ENCODE measurements around the gene VSTM4.

VSTM4 gene

DNA sequence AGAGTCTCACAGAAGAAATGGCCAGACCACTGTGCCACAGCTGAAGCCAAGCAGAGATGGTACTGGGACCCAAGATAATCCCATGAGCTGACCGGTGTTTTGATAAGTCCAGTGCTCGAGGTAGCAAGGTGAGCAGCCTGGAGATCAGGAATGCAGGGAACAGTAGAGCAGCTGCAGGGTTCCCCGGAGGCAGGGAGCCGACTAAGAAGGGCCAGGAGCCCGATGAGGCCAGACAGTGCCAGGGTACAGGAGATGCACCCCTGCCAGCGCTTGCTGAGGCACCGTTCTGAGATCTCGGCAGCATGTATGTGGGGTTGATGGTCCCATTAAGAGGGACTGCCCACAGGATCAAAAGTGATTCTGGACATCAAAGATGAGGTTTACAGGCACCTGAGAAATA is 47.1 kb downstream of the VSTM4 start:
- no peak for DNase-seq

- no peak for DNase-seq
Observed at GRCh38 chr10:49066944-49067730, 48.2 kb downstream of the VSTM4 start.

DNA sequence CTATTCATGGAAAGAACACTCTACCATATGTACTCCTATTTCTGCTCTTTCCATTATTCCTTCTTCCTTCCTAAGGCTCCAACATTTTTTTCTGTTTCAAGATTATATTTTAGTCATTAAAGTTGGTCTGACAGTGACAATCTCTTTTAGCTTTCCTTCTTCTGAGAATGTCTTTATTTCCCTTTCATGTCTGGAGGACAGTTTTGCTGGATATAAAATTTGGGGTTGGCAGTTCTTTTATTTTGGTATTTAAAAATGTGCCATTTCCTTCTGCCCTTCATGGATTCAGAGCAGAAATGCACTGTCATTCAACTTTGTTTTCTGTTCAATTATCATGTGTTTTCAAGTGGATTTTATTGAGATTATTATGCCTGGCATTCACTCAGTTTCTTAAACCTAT is 53.1 kb downstream of the VSTM4 start:
- DNase-seq: no peak

- DNase-seq: no peak
Observed at GRCh38 chr10:49061667-49062066, 53.7 kb downstream of the VSTM4 start.

DNA sequence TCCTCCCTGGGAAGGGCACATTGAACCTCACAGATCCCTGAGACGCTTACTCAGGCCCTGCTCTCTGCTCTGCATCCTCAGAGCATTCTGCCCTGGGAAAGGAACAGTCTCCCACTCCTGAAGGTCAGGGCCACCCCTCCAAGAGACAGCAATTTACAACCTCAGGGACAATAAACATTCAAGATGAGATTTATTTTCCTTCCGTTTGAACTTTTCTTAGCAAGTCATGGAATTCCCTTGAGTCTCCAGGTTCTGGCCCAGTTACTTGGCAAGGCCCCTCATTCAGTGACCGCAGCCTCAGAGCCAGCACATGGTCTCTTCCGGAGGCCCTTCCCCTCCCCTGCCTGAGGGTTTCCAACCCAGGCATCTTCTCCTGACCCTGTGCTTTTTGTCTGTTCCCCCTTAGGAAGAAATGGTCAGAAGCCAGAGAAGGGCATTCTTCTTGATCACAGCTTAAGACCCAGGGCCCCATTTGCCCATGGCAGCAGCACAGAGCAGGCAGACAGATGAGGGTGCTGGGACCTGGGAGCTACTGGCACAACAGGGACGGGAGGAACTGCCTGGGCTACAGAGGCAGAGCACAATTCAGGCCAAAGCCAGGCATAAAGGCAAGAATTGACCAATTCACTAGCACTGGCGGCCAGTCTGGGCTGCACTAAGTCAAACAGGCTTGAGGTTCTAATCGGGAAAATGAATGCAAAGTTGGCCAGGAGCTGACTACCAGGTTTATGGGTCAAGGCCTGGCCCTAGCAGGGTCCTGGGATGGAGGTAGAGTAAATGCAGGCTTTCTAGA is 56.7 kb downstream of the VSTM4 start:
- no peak for DNase-seq

GRCh38 chr10:49057231-49057880 is 58.0 kb downstream of the VSTM4 start:
- no peak for DNase-seq

DNA sequence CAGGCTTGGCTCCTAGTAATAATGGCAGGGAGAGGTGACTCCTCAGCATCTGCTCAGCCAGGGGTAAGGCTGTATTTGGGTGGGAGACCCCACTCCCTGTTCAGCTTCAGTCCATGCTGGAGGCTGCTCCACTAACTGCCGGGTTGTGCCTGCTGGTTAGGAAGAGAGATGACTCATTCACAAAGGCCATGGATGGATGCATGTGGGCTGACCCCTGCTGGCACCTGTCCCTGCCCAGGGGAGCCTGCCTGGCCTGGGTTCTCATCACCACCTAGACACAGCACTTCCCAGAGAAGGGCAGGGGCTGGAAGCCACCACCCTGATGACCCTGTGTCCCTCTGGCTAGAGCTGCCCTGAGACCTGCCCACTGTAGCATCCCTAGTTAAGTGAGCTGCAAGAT is 59.0 kb downstream of the VSTM4 start:
- no peak for DNase-seq

DNA sequence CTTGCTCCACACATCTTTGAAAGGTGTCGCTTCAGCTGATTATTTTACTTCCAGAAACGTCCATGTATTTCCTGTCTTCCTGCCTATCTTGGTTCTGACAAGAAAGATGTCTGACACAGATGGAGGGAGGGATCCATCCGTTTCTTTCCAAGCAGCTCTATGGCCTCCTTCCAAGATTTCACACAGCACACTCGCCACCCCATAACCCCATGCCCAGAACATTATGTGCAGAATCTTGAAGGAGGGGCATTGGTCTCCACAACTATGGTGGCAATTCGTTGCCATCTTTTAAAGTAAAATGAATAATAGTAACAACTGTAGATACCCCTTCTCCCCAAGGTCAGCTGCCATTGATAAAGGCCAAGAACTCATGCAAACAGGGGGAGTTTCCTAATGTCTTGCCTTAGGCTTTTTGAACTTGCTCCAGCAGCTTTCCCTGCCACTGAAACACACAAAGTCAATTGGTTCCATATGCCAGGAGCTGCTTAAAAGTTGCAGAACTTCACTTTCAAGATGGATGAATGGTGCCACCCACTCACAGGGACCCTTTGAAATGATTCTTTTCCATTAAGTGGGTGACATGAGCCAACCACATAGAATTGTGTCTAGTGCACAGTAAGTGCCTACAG is 60.0 kb downstream of the VSTM4 start:
- no peak for DNase-seq

GRCh38 chr10:49054753-49055152 is 60.6 kb downstream of the VSTM4 start:
- DNase-seq: no peak

GRCh38 chr10:49053998-49054692 is 61.2 kb downstream of the VSTM4 start:
- no peak for DNase-seq

GRCh38 chr10:49053053-49053997 is 62.0 kb downstream of the VSTM4 start:
- DNase-seq: no peak

DNA sequence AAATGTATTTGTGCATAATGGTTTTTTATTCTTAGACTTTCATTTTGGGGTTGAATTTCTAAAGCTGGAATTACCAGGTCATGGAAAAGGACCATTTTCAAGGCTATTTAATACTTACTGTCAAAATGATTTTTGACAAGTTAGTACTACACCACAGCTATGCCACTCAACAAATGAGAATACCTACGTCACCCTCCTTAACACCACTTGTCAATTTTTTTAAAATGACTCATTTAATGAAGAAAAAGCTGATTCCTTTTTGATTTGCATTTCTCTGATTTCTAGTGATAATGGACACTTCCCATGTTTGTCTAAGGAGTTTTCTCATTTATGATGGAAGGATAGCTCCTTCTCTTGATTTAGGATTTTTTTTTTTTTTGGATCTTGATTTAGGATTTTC is 63.3 kb downstream of the VSTM4 start:
- no peak for DNase-seq

GRCh38 chr10:49050906-49051305 is 64.4 kb downstream of the VSTM4 start:
- no peak for DNase-seq

DNA sequence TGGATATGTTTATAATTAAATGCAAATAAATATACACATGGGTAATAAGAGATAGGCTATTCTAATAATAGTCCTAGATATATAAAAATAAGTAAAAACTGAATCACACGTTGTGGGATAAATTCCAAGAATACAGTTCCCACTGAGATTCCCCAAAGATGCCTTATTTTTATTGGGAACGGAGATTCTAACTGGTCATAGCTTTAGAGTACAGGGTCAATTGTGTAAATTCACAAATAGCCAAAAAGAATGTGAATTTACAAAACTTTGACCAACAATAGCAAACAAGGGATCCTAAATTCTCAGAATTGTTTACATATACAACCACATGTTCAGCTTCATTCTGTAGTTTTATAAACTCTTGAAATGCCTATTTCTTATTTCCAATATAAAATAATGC is 65.0 kb downstream of the VSTM4 start:
- no peak for DNase-seq

- no peak for DNase-seq
Observed at GRCh38 chr10:49049660-49050059, 65.7 kb downstream of the VSTM4 start.

- DNase-seq: no peak
Observed at GRCh38 chr10:49047128-49047639, 68.1 kb downstream of the VSTM4 start.

DNA sequence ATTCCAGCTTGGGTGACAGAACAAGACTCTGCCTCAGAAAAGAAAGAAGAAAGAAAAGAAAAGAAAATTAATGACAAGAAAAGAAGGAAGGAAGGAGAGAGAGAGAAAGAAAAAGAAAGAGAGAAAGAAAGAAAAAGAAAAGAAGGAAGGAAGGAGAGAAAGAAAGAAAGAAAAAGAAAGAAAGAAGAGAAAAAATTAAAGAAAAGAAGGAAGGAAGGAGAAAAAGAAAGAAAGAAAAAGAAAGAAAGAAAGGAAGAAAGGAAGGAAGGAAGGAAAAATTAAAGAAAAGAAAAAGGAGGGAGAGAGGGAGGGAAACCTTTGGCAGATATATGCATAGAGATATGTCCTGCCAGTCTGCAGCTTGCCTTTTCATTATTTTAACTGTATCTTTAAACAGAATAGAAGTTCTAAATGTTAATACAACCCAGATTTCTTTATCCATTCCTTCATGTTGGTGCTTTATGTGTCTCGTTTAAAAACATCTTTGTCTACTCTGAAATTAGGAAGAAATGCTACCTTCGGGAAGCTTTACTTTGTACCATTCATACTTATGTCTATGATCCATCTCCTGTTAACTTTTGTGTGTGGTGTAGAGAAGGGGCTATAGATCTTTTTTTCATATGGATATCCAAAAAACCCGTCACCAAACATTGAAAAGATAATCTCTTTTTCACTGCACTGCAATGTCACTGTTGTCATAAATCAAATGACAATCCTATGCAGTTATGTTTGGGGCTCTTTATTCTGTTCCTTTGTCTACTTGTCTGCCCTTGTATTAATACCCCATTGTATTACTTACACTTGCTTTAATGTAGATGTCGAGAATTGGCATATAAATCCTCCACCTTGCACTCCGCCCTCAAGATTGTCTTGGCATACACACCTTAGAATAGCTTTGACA is 70.8 kb downstream of the VSTM4 start:
- no peak for DNase-seq

DNA sequence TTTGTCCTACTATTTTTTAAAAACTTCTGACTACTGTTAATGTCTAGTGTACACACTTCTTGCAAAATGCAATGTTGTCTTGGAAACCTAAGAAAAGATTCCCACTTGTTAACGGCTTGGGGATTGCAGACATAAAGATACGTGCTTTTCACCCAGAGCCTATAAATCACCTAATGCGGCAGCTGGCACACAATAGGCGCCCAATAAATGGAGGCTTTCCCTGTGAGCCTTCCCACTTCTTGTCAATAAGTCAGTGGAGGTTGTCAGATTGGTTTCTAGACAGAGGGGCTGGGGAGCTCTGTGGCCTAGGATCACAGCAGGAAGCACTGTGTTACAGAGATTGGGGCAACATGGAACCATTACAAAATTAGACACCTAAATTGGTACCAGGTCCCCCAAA is 74.7 kb downstream of the VSTM4 start:
- no peak for DNase-seq

GRCh38 chr10:49039409-49039808 is 75.9 kb downstream of the VSTM4 start:
- no peak for DNase-seq

GRCh38 chr10:49038711-49039110 is 76.6 kb downstream of the VSTM4 start:
- DNase-seq: no peak

Data from NCI-H1048 (cell line).